ENCODE data around the gene CNTNAP2. TPM values are rescaled to one million over a fixed set of nuclear protein-coding genes. Genes with fewer than 3 reads are reported as not detected.
"Not testable (repeated sequence)": the region's sequence is repeated elsewhere in the genome, so short reads cannot be mapped to it uniquely, and the experiment has no call there.

CNTNAP2 gene
- total RNA-seq, 1 experiment from 2014 or later = 64.5 TPM

- H4K91ac ChIP-seq (ENCODE audit: insufficient read length, low read depth, low read length) = no peak overlapping the region
- H3K79me1 ChIP-seq (ENCODE audit: insufficient read depth, low read depth, low read length, poor library complexity, severe bottlenecking) = no peaks in the 10 kb centered on the region
- no peak overlapping the region for H2BK120ac ChIP-seq (ENCODE audit: low read depth, low read length, poor library complexity, severe bottlenecking)
- H3K9me3 ChIP-seq (ENCODE audit: control insufficient read depth, low read depth, low read length) = no peaks in the 10 kb centered on the region
- H3K27ac Mint-ChIP-seq = peak overlapping the region in 2 of 3 experiments; percentile 2 to 44; a peak in 3 of 7 replicates
- H3K9ac ChIP-seq (ENCODE audit: extremely low read depth, insufficient read length, low read length) = no peak overlapping the region
- no peaks in the 10 kb centered on the region for H3K27me3 ChIP-seq (ENCODE audit: insufficient read depth, low read length)
- no peak overlapping the region; a peak in 1 of 5 replicates for H3K4me3 Mint-ChIP-seq
- H4K5ac ChIP-seq (ENCODE audit: insufficient read length, low read depth, low read length) = no peak overlapping the region
- no peak overlapping the region for H3T11ph ChIP-seq (ENCODE audit: low read length)
- no peak overlapping the region for H2AK5ac ChIP-seq (ENCODE audit: insufficient read length, low read length)
- no peak overlapping the region for H2BK15ac ChIP-seq (ENCODE audit: low read depth, low read length)
- H2AFZ ChIP-seq (ENCODE audit: low read length) = no peak overlapping the region
- H3K4me1 ChIP-seq (ENCODE audit: insufficient read depth, low read length) = no peaks in the 10 kb centered on the region
- no peaks in the 10 kb centered on the region for H3K23me2 ChIP-seq (ENCODE audit: insufficient read length, low read depth, low read length, poor library complexity, severe bottlenecking)
- no peak overlapping the region for H3K27ac ChIP-seq (ENCODE audit: insufficient read length, low read depth, low read length)
- H4K20me1 ChIP-seq (ENCODE audit: control insufficient read depth, insufficient read depth, insufficient read length) = no peaks in the 10 kb centered on the region
- no peak overlapping the region for H2BK12ac ChIP-seq (ENCODE audit: insufficient read length, low read depth, low read length)
- no peak overlapping the region for H3K18ac ChIP-seq (ENCODE audit: insufficient read length, low read depth, low read length)
- no peak overlapping the region for H2BK20ac ChIP-seq (ENCODE audit: low read depth, low read length, poor library complexity, severe bottlenecking)
- 100% methylated on average over 1 of the region's 4 CpGs for WGBS (ENCODE audit: extremely low coverage, insufficient read length, low lambda C conversion rate)
- H3K9me3 Mint-ChIP-seq = peaks cover 13 to 15% of the 10 kb centered on the region in 2 experiments
- no peak overlapping the region for H4K8ac ChIP-seq (replicated peaks; ENCODE audit: insufficient read length, low read depth, low read length)
- no peak overlapping the region for H3K14ac ChIP-seq (ENCODE audit: insufficient read depth, low read length)
- H3K4me1 Mint-ChIP-seq = peaks cover 3% of the 10 kb centered on the region in 2 experiments; a peak in 2 of 4 replicates
- TF ChIP-seq, protein P1, sequence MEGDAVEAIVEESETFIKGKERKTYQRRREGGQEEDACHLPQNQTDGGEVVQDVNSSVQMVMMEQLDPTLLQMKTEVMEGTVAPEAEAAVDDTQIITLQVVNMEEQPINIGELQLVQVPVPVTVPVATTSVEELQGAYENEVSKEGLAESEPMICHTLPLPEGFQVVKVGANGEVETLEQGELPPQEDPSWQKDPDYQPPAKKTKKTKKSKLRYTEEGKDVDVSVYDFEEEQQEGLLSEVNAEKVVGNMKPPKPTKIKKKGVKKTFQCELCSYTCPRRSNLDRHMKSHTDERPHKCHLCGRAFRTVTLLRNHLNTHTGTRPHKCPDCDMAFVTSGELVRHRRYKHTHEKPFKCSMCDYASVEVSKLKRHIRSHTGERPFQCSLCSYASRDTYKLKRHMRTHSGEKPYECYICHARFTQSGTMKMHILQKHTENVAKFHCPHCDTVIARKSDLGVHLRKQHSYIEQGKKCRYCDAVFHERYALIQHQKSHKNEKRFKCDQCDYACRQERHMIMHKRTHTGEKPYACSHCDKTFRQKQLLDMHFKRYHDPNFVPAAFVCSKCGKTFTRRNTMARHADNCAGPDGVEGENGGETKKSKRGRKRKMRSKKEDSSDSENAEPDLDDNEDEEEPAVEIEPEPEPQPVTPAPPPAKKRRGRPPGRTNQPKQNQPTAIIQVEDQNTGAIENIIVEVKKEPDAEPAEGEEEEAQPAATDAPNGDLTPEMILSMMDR (conservative IDR thresholded peaks at IDR 0.05) = no peak
- DNase-seq = no peak
- no peaks in the 10 kb centered on the region for H3K79me2 ChIP-seq (ENCODE audit: insufficient read depth, low read length)
- H3K4me2 ChIP-seq (ENCODE audit: insufficient read depth, insufficient read length, low read length) = no peak overlapping the region
- peaks cover 0 to 16% (median 3%) of the 10 kb centered on the region in 3 experiments; a peak in 4 of 7 replicates for H3K36me3 Mint-ChIP-seq (ENCODE audit: insufficient read depth in 1 of 3, low read depth in 3 of 3)
- no peak overlapping the region for H2BK5ac ChIP-seq (ENCODE audit: insufficient read length, low read length)
- H3K56ac ChIP-seq (ENCODE audit: insufficient read length, low read depth, low read length) = no peak overlapping the region
- no peaks in the 10 kb centered on the region; the same call in 1 of the 2 replicates for H3K27me3 Mint-ChIP-seq (ENCODE audit: low read depth)
- H3K23ac ChIP-seq (ENCODE audit: insufficient read length, low read depth, low read length) = no peak overlapping the region
- no peak overlapping the region for H3K4ac ChIP-seq (ENCODE audit: low read depth, low read length)
Measured at GRCh38 chr7:148461392-148462179, 2345.0 kb downstream of the CNTNAP2 start.

- not testable (repeated sequence) for H3K4me3 Mint-ChIP-seq; H3K23me2 ChIP-seq (ENCODE audit: insufficient read length, low read depth, low read length, poor library complexity, severe bottlenecking); H3K4me1 ChIP-seq (ENCODE audit: insufficient read depth, low read length); H3K18ac ChIP-seq (ENCODE audit: insufficient read length, low read depth, low read length); H3K79me2 ChIP-seq (ENCODE audit: insufficient read depth, low read length); H4K91ac ChIP-seq (ENCODE audit: insufficient read length, low read depth, low read length); H3K27ac ChIP-seq (ENCODE audit: insufficient read length, low read depth, low read length); H2BK5ac ChIP-seq (ENCODE audit: insufficient read length, low read length); H3K56ac ChIP-seq (ENCODE audit: insufficient read length, low read depth, low read length); H3T11ph ChIP-seq (ENCODE audit: low read length); H3K14ac ChIP-seq (ENCODE audit: insufficient read depth, low read length); DNase-seq; H3K4ac ChIP-seq (ENCODE audit: low read depth, low read length); H4K8ac ChIP-seq (replicated peaks; ENCODE audit: insufficient read length, low read depth, low read length); H3K9me3 ChIP-seq (ENCODE audit: control insufficient read depth, low read depth, low read length); H3K23ac ChIP-seq (ENCODE audit: insufficient read length, low read depth, low read length); H4K5ac ChIP-seq (ENCODE audit: insufficient read length, low read depth, low read length); H2BK15ac ChIP-seq (ENCODE audit: low read depth, low read length); H2AFZ ChIP-seq (ENCODE audit: low read length); H3K27me3 Mint-ChIP-seq (ENCODE audit: low read depth); H3K79me1 ChIP-seq (ENCODE audit: insufficient read depth, low read depth, low read length, poor library complexity, severe bottlenecking); H3K27me3 ChIP-seq (ENCODE audit: insufficient read depth, low read length); H3K9ac ChIP-seq (ENCODE audit: extremely low read depth, insufficient read length, low read length); H2AK5ac ChIP-seq (ENCODE audit: insufficient read length, low read length); H3K4me1 Mint-ChIP-seq; H3K4me2 ChIP-seq (ENCODE audit: insufficient read depth, insufficient read length, low read length); H2BK20ac ChIP-seq (ENCODE audit: low read depth, low read length, poor library complexity, severe bottlenecking); H4K20me1 ChIP-seq (ENCODE audit: control insufficient read depth, insufficient read depth, insufficient read length); H2BK120ac ChIP-seq (ENCODE audit: low read depth, low read length, poor library complexity, severe bottlenecking); H2BK12ac ChIP-seq (ENCODE audit: insufficient read length, low read depth, low read length)
- WGBS (ENCODE audit: extremely low coverage, insufficient read length, low lambda C conversion rate) = no CpG with 5 or more reads among the region's 9 CpGs
- H3K27ac Mint-ChIP-seq = peak overlapping the region in 1 of 3 experiments; percentile 42; a peak in 1 of 7 replicates
- H3K36me3 Mint-ChIP-seq (ENCODE audit: insufficient read depth in 1 of 3, low read depth in 3 of 3) = peaks cover 0 to 16% (median 3%) of the 10 kb centered on the region in 3 experiments; a peak in 4 of 7 replicates
- H3K9me3 Mint-ChIP-seq = peaks cover 13 to 15% of the 10 kb centered on the region in 2 experiments
Measured at GRCh38 chr7:148462774-148463173, 2346.2 kb downstream of the CNTNAP2 start.
